Right lobe of liver (tissue), 4 donors: ENCODE measurements around the gene CARS1.

Experiments
- CTCF ChIP-seq, 4 donors: fragments of 200-600 bp in 3 of 4; fragments of 450-650 bp in 1 of 4; IDR thresholded peaks; one replicate each; pipeline versions ENCODE4 v1.5.1 to v1.8.0; 2016 to 2022; ENCODE audit warnings: antibody characterized with exemption in 4 of 4, mild to moderate bottlenecking in 2 of 4
- POLR2A ChIP-seq: fragments of 450-650 bp; IDR thresholded peaks from one replicate; pipeline ENCODE4 v1.6.1; 2017; ENCODE audit warnings: antibody characterized with exemption, mild to moderate bottlenecking
- donor health status: DM: no; HTN: no; CAD: no.
- donor health status: DM: no; HTN: no; CAD: no.
- donor health status: DM: no; HTN: yes; CAD: no.

DNA sequence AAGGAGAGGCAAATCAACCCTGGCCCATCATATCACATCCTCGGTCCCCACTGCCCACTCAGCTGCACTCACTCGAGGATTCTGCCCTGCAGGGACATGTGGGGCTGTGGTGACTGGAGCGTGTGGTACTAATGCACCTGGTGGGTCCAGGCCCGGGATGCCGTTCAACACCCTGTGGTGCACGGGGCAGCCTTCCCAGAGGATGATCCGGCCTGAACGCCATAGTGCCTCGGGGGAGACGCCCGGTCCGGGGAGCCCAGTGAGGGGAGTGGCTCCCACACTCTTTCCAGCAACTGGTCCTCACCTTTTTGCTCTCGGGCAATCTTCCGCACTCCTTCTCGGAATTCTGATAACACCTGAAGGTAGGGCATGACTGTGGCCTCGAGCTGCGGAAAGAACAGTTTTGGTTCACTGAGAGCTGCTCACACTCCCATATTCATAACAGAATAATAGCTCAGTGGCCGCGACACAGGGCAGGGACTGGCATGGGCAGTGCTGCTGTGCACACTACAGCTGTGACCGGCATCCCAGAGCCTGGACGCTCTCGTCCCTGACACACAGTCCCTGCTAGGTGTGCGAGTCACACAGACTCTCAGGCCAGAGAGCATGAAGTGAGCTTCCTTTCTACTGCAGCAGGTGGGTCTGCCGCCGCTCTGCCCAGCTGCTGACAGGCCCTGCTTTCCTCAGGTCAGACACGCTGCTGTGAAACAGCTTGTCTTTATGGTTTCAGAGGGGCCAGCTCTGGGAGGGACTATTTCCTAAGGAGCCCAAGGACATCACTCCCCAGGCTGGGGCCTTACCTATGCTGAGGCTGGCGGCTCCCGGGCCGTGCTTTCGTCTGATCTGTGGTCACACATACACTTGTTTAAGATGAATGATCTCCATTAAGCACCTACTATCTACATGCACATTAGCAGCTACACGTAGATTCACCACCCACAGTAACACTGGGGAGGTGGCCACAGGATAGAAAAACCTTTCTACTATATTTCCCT is 45.0 kb downstream of the CARS1 start:
- TF ChIP-seq CTCF (IDR thresholded peaks at IDR 0.05) (no peak), POLR2A (no peak)
